Esophagus squamous epithelium (tissue), 5 donors: ENCODE results near the gene CASP6. TPM values are rescaled to one million over a fixed set of nuclear protein-coding genes. Genes with fewer than 3 reads are reported as not detected.

Source experiments
- DNase-seq: peaks from one replicate; lab custom pipeline; 2025; lab: John Stamatoyannopoulos, UW
- H3K27ac ChIP-seq, 4 donors: fragments of 200-600 bp; sonication (generic); one replicate each; pipeline ENCODE4 v1.5.1; 2016 to 2019; ENCODE audit warnings: mild to moderate bottlenecking in 1 of 4
- H3K27me3 ChIP-seq, 4 donors: fragments of 200-600 bp; sonication (generic); 1 replicate in 3 of 4; 2 replicates in 1 of 4; pipeline versions ENCODE4 v1.5.1 to v1.6.0; 2017 to 2021; ENCODE audit warnings: antibody characterized with exemption in 1 of 4
- H3K36me3 ChIP-seq, 3 donors: fragments of 200-600 bp; sonication (generic); one replicate each; pipeline ENCODE4 v1.5.1; 2016 to 2019
- H3K4me1 ChIP-seq, 3 donors: fragments of 200-600 bp; sonication (generic); one replicate each; pipeline ENCODE4 v1.5.1; 2017 to 2019
- H3K4me3 ChIP-seq, 4 donors: fragments of 200-600 bp; sonication (generic); 1 replicate in 3 of 4; 2 replicates in 1 of 4; pipeline ENCODE4 v1.5.1; 2016 to 2019; ENCODE audit warnings: mild to moderate bottlenecking in 2 of 4, moderate library complexity in 1 of 4
- H3K9me3 ChIP-seq, 3 donors: fragments of 200-600 bp; sonication (generic); one replicate each; pipeline ENCODE4 v1.5.1; 2016 to 2019
- CTCF ChIP-seq, 6 experiments: fragments of 450-650 bp in 4 of 6; fragments of 200-600 bp in 2 of 6; sonication (generic) in 2 of 6; IDR thresholded peaks; one replicate each; pipeline ENCODE4 v1.5.1; 2016 to 2019; ENCODE audit warnings: antibody characterized with exemption in 6 of 6, mild to moderate bottlenecking in 4 of 6, moderate library complexity in 4 of 6
- POLR2A ChIP-seq, 4 donors: fragments of 450-650 bp; IDR thresholded peaks; one replicate each; pipeline ENCODE4 v1.6.1; 2017; ENCODE audit warnings: antibody characterized with exemption in 4 of 4, mild to moderate bottlenecking in 4 of 4, moderate library complexity in 3 of 4
- WGBS, 2 donors: methylation state at CpG; one replicate each; pipeline ENCODE4 v1.1.5; 2018; 5-methylcytosine and 5-hydroxymethylcytosine counted together
- intact Hi-C: fragments of 100-400 bp; cut with DNase I; formaldehyde crosslinking; loops from one replicate; pipeline ENCODE4 v1.15.0; 2022
- total RNA-seq, 4 donors: library from RNA; depleted of rRNA; stranded (reverse); fragments of >200 nt; gene quantifications; one replicate each; pipeline ENCODE4 v1.1.0, GENCODE V29; 2016
- donor health status: DM: yes; HTN: yes; CAD: no.

CASP6 gene
- total RNA-seq, 4 donors from 2014 or later: 7.0 to 21.9 (median 15.4) TPM

- no peak for TF ChIP-seq POLR2A (IDR thresholded peaks at IDR 0.05)
- no peak for TF ChIP-seq CTCF (IDR thresholded peaks at IDR 0.05)
- Histone ChIP-seq H3K4me3 (no peak overlapping the region), H3K9me3 (no peaks in the 10 kb centered on the region), H3K36me3 (peaks cover 0 to 37% (median 0%) of the 10 kb centered on the region in 3 donors), H3K4me1 (no peaks in the 10 kb centered on the region), H3K27ac (no peak overlapping the region), H3K27me3 (no peaks in the 10 kb centered on the region)
- intact Hi-C loops: loop anchor here (10.0 kb wide), 1 partner anchor 285 kb away; the partner anchor contains the start of gene SEC24B
- WGBS, 2 donors: 90 to 98% methylated on average over 4 of the region's 4 CpGs
- no peak for DNase-seq
Observed at GRCh38 chr4:109719604-109720003, 16.4 kb upstream of the CASP6 start.

- WGBS, 2 donors: 92 to 96% methylated on average over 1 of the region's 1 CpG
- TF ChIP-seq POLR2A (IDR thresholded peaks at IDR 0.05): no peak
- TF ChIP-seq CTCF (IDR thresholded peaks at IDR 0.05): no peak
- intact Hi-C loops: no loop called here
- no peak for DNase-seq
- H3K4me3 ChIP-seq: no peak overlapping the region
- H3K4me1 ChIP-seq: no peaks in the 10 kb centered on the region
- no peak overlapping the region for H3K27ac ChIP-seq
- no peaks in the 10 kb centered on the region for H3K9me3 ChIP-seq
- peaks cover 0 to 46% (median 0%) of the 10 kb centered on the region in 3 donors for H3K36me3 ChIP-seq
- H3K27me3 ChIP-seq: no peaks in the 10 kb centered on the region
Observed at GRCh38 chr4:109718759-109719158, 15.5 kb upstream of the CASP6 start.

GRCh38 chr4:109713500-109713899, 10.3 kb upstream of the CASP6 start:
- intact Hi-C loops: no loop called here
- H3K9me3 ChIP-seq: no peaks in the 10 kb centered on the region
- no peaks in the 10 kb centered on the region for H3K4me1 ChIP-seq
- no peak for DNase-seq
- TF ChIP-seq POLR2A (IDR thresholded peaks at IDR 0.05) (no peak), CTCF (IDR thresholded peaks at IDR 0.05) (no peak)
- H3K4me3 ChIP-seq: no peak overlapping the region
- H3K27me3 ChIP-seq: no peaks in the 10 kb centered on the region
- H3K27ac ChIP-seq: no peak overlapping the region
- peaks cover 0 to 85% (median 3%) of the 10 kb centered on the region in 3 donors for H3K36me3 ChIP-seq
- 68 to 77% methylated on average over 3 of the region's 3 CpGs for whole genome bisulfite sequencing, 2 donors

GRCh38 chr4:109708990-109709389, 5.7 kb upstream of the CASP6 start:
- WGBS, 2 donors: 67 to 100% methylated on average over 1 of the region's 1 CpG
- no peak overlapping the region for H3K27ac ChIP-seq
- no peak for DNase-seq
- peaks cover 0 to 62% (median 3%) of the 10 kb centered on the region in 3 donors for H3K36me3 ChIP-seq
- no peaks in the 10 kb centered on the region for H3K27me3 ChIP-seq
- TF ChIP-seq POLR2A (IDR thresholded peaks at IDR 0.05): no peak
- no peak for TF ChIP-seq CTCF (IDR thresholded peaks at IDR 0.05)
- H3K4me1 ChIP-seq: peaks cover 5 to 7% (median 6%) of the 10 kb centered on the region in 3 donors
- H3K9me3 ChIP-seq: no peaks in the 10 kb centered on the region
- no peak overlapping the region for H3K4me3 ChIP-seq
- intact Hi-C loops: loop anchor here (10.0 kb wide), 1 partner anchor 106 kb away; the partner anchor contains the start of gene GAR1

- TF ChIP-seq POLR2A (IDR thresholded peaks at IDR 0.05) (no peak), CTCF (IDR thresholded peaks at IDR 0.05) (no peak)
- intact Hi-C loops: loop anchor here (10.0 kb wide), 1 partner anchor 106 kb away; the partner anchor contains the start of gene GAR1
- 75 to 80% methylated on average over 2 of the region's 2 CpGs for WGBS, 2 donors
Observed at GRCh38 chr4:109708435-109708834, 5.2 kb upstream of the CASP6 start.

More at GRCh38 chr4:109708435-109708834, 5.2 kb upstream of the CASP6 start:
- DNase-seq: no peak
- Histone ChIP-seq H3K27ac (no peak overlapping the region), H3K27me3 (no peaks in the 10 kb centered on the region), H3K9me3 (no peaks in the 10 kb centered on the region), H3K4me1 (peaks cover 10 to 12% (median 10%) of the 10 kb centered on the region in 3 donors), H3K36me3 (peaks cover 0 to 57% (median under 1%) of the 10 kb centered on the region in 3 donors), H3K4me3 (no peak overlapping the region)
